GM12873 (cell line): ENCODE measurements around the gene CYTH1.

ENCODE experiments used
- CTCF ChIP-seq: IDR thresholded peaks from 2 replicates; pipeline ENCODE4 v1.5.1; 2012; ENCODE audit warnings: low read depth, mild to moderate bottlenecking, moderate library complexity, low read length, control low read depth; ENCODE audit not compliant: insufficient read depth; ENCODE audit errors: missing control alignments

CYTH1 gene

DNA sequence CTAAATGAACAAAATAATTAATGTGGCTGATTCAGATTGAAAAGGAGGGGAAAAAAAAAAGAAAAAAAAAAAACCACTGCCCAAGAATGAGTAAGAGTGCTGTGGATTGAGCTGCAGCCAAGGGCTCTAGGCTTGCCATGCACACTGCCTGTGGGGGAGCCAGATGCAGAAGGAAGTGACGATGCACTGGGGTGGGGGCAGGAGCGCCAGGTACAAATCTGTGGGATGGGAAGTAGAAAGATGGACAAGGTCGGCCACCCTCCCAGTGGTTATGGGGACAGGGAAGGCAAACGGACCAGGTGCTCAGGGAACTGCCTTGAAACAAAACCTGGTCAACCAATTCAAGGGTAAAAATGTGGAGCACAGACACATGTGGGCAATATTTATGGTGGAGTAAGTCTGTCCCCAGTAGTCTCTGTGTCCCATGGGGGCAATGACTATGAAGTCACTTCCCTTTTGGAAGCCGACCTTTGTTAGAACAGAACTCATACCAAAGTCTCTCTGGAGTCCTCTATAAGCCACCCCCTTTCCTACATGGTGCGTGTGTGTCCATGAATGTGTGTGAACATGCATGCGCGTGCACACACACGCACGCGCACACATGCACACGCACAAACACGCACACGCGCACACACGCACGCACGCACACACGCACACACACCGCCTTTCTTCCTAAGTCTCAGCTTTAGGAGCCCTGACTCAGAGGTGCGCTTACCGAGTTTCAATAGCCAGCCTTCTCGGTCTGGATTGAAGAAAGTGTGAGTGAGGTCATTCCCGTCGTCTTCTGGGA is 84.3 kb downstream of the CYTH1 start:
- TF ChIP-seq CTCF: no peak

DNA sequence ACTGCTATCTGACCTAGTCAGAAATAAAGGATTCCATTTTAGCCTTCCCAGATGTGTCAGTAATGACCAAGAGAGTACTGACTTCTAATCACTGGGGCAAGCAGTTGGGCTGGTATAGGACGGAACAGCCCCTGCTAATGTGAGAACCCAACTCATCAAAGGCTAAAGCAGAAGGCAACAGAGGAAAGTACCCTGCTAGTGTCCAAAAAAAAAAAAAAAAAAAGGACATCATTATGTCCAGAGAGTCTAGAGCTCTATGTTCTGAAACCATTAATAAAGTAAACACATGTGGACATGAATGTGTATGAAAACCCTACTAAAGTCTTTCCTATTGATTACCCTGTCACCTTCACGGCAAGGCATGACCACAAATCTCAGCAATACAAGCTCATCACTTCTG is 85.0 kb downstream of the CYTH1 start:
- TF ChIP-seq CTCF: no peak

DNA sequence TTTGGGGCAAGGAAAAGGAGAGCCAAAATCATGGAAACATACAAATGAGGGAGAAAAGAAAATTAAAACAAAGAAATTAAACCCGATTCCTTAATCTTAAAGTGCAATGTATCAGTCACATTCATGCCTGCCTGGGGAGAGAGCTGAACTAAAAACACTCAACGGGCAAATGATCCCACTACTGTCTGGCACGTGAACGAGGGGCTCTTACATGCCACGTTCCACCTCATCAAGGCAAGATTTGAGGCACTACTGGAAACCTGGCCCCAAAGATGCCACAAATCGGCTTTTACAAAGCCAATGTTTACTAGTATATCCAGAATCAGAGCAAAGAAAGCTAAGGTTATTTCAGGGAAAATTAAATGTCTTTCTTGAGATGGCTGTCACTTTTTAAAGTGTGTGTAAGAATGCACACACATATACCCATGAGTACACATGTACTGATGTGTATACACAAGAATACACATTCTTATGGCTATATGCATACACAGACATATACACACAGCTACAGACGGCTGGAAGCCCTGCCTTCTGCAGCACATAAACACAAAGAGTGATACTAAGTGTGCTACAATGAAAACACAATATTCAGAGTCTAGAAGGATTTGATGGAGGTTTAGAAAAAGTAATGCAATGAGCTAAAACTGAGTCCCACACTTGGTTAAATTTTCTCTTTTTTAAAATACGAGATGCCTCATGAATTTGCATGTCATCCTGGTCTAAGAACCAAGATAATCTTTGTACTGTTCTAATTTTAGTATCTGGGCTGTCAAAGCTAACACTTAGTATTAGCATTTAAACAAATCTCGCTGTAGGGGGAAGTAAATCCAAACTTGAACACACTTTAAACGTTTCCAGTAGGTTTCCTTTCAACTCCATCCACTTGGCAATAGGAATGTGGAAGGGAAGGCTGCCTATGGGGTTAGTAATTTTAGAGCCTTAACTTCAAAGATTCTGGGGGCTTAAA is 85.8 kb downstream of the CYTH1 start:
- TF ChIP-seq CTCF: no peak

- no peak for TF ChIP-seq CTCF
Measured at GRCh38 chr17:78694805-78695531, 87.1 kb downstream of the CYTH1 start.

- no peak for TF ChIP-seq CTCF
Measured at GRCh38 chr17:78693346-78694083, 88.6 kb downstream of the CYTH1 start.

DNA sequence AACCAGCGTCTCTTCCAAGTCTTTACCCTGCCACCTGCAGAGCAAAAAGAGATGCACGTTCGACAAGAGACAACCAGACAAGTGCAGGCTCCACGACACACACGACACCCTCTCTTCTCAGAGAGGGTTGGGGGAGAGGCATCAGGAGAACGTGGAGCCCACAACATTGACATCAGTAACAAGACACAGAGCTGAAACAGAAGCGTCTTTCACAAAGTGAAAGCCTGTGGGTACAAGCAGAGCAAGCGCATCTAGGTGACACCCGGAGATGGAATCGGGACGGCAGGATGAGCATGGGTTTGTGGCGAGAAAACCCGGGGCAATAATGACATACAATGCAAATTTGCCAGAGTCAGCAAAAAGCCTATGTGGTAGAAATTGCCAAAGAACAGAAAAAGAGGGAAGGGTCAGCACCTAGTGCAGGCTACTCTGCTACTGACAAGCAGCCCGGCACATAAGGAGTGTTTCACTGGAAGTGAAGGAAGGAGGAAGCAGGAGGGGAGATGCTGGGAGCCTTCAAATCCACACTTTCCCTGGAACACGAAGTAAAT is 89.5 kb downstream of the CYTH1 start:
- no peak for TF ChIP-seq CTCF
